ENCODE results near the gene KCNMB3.
"Not testable (repeated sequence)": the region's sequence is repeated elsewhere in the genome, so short reads cannot be mapped to it uniquely, and the experiment has no call there.

GRCh38 chr3:179259959-179260756 is 9.2 kb upstream of the KCNMB3 start:
- TF ChIP-seq EZH2 (IDR thresholded peaks at IDR 0.05; ENCODE audit: borderline replicate concordance) = not testable (repeated sequence)
- TF ChIP-seq, protein P1, sequence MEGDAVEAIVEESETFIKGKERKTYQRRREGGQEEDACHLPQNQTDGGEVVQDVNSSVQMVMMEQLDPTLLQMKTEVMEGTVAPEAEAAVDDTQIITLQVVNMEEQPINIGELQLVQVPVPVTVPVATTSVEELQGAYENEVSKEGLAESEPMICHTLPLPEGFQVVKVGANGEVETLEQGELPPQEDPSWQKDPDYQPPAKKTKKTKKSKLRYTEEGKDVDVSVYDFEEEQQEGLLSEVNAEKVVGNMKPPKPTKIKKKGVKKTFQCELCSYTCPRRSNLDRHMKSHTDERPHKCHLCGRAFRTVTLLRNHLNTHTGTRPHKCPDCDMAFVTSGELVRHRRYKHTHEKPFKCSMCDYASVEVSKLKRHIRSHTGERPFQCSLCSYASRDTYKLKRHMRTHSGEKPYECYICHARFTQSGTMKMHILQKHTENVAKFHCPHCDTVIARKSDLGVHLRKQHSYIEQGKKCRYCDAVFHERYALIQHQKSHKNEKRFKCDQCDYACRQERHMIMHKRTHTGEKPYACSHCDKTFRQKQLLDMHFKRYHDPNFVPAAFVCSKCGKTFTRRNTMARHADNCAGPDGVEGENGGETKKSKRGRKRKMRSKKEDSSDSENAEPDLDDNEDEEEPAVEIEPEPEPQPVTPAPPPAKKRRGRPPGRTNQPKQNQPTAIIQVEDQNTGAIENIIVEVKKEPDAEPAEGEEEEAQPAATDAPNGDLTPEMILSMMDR (IDR thresholded peaks at IDR 0.05; ENCODE audit: poor library complexity) = not testable (repeated sequence)

All from hepatocyte (in vitro differentiated cells).